GM08714 (cell line): ENCODE results near the gene DVL2.
A peak's percentile ranks its signal among the peaks of the same experiment; 100 is the strongest.

ENCODE experiments used
- H3K4me3 ChIP-seq: fragments of 200-500 bp; sonication (Bioruptor generic); 2 replicates; pipeline ENCODE4 v1.5.1; 2014; ENCODE audit warnings: mild to moderate bottlenecking, low read length, inconsistent platforms
- ZNF274 ChIP-seq: IDR thresholded peaks from 2 replicates; pipeline ENCODE4 v1.6.1; 2012; ENCODE audit warnings: mild to moderate bottlenecking, low read depth, low read length

The DVL2 gene

DNA sequence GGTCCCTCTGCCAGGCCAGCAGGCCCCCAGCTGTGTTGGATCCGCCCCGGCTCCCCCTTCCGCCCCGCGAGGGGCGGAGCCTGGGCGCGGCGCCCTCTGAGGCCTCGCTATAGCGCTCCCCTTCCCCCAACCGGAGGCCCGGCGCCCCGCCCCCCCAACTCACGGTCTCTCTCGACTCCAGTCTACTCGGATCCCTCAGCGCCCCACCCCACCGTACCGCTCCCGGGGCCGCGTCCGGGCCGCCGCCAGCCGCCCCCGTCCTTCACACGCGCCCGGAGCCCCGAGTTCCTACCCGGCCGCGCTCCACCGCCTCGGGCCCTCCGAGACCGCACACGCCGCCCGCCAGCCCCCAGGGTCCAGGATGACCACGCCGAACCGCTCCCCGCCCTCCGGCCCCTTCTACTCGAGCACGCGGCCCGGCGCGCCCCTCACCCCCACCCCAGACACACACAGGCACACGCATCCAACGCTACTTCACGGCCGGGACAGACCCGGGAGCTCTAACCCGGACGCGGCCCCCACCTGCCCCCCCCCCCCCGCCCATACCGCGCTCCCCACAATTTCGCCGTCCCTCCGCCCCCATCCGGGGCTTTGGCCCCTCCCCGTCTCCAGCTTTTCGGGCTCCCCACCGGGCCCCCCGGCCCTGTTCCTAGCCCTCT, 3.6 kb upstream of the DVL2 start:
- no peak for TF ChIP-seq ZNF274
- peak overlapping the region; percentile 97 for H3K4me3 ChIP-seq

DNA sequence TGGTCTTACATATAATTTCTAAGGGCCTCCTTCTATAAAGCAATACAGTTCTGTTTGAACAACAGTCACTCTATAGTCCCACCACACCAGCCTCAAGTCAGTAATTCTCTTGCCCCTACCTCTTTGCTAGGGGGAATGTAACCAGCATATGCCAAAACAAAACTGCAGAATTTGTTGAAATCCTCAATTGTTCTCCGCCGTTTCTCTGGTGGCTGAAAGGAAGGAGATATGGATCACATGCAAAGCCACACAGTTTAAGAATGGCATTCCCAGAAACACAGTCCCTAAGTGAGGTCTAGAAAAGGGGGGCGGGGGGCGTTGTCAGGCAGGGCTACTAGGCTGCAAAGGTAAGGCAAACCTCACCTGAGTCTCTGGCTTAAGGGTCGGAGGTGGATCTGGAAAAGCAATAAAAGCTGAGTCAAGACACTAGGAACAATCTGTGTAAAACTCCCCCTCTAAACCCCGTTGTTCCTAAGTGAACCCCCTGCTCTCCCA, 3.0 kb upstream of the DVL2 start:
- no peak for TF ChIP-seq ZNF274
- H3K4me3 ChIP-seq: peak overlapping the region; percentile 97; the same call in 1 of the 2 replicates

DNA sequence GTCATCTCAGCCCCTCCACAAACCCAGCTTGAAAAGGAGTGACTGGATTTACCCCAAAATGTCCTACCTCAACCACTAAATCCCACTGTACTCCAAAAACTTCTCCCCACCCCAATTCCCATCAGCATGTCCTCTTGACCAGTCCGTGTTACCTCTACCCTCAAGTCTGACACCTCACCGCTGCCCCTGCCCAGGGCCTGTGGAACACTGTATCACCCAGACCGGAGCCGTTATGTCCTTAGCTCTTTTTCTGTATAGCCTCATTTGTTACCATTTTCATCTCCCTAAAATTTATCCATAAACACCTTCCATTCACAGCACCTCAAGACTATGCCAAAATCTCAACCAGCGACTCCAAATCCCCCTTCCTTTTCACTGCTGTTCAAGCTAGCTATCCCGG, 2.5 kb upstream of the DVL2 start:
- no peak overlapping the region for H3K4me3 ChIP-seq
- no peak for TF ChIP-seq ZNF274

DNA sequence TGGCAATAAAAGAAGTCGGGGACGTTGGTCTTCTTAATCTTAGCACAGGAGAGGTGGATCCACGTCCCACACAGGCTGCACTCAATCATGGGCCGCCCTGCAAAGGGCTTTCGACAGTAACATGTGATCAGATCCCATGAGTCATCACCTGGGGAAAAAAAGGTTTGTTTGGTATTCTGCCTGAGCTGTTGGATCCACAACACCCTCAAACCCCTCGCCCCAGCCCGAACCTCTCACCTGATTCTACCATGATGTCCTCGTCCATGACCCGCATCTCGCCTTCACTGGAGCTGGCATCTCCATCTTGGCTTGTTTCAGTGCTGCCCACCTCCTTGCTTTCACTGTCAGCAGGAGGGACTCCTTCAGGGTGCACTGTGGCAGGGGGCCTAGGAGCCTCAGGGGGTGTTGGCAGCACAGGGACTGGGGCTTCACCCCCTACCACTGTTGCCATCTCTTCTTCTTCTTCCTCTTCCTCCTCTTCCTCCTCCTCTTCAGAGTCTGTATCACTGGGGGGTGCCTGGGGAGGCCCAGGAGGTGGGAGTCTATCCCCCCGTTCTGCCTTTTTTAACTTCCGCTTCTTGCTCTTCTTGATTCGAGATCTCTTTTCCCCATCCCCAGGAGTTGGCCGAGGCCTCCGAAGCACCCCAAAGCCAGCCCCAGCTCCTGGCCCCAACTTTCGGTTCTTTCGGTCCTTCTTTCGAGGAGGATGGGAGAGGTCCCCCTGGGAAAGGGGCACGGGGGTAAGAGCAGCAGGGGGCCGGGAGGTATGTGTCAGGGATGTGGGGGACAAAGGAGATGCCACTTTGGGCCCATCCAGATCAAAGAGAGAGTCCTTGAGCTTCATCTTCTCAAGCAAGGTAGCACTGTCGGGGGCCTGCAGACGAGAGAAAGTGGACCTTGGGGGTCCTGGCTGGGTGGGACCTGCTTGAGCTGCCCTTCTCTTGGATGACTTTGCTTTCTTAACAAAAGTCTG, 1.7 kb upstream of the DVL2 start:
- H3K4me3 ChIP-seq: no peak overlapping the region
- TF ChIP-seq ZNF274: no peak

DNA sequence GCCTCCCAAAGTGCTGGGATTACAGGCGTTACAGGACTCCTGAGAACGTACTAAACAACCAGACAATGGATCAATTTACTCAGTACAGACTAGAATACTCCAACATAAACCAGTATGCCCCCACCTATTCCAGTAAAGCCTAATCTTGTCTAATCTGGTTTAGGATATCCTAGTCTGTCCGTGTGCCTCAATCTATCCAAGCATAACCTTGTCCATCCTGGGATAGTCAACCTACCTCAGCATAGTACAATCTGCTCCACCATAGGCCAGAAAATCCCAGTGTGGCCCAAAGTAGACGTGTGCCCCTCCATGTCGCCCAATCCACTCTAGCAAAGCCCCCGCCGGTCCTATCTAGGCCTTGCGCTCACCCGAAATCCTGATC, 625 bp downstream of the DVL2 start:
- H3K4me3 ChIP-seq: peak overlapping the region; percentile 91
- no peak for TF ChIP-seq ZNF274

DNA sequence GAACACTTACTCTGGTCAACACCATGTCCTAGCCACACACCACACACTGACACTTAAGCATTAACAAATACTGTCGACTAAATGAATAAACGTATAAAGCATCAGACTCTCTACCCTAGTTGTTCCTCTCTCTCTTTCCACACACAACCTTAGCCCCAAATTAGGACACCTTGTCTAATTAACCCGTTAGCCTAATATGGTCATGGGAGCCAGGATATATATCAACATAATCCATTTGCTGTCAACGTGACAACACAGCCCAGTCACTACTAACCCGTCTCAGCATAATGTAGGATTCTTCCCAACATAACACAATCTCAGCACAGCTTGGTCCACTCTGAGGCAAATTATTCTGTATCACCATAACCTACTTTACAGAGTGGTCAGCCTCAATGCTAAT, 2.2 kb downstream of the DVL2 start:
- no peak overlapping the region for H3K4me3 ChIP-seq
- TF ChIP-seq ZNF274: no peak

DNA sequence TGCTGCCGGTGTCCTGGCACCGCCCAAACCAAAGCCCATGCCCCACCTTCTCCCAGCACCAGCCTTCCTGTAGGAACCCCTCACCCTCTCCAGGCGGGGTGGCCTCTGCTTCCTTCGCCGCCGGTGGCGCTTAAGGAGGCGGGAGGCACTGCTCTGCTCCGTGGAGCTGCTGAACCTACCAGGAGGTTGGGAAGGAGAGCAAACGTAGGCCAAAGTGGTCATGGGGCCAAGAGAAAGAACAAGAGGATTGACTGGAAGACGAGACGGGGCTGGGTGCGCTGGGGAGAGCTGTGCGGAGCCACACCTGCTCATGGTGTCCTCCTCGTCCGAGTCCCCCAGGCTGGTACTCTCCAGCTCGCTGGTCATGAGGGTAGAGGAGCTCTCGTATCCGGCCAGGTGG, 4.8 kb downstream of the DVL2 start:
- no peak for TF ChIP-seq ZNF274
- H3K4me3 ChIP-seq: no peak overlapping the region

DNA sequence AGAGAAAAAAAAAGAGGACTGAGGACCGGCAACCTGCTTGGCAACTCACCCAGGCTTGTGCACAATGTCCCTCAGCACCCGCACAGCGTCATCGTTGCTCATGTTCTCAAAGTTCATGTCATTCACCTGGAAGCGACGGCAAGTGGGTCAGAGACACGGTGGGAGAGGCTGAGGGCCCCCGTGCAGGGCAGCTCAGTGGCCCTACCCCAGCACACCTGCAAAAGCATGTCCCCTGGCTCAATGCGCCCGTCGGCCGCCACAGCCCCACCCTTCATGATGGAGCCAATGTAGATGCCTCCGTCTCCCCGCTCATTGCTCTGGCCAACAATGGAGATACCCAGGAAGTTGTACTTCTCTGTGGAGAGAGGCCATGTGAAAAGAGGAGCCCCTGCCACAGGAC, 5.4 kb downstream of the DVL2 start:
- no peak for TF ChIP-seq ZNF274
- no peak overlapping the region for H3K4me3 ChIP-seq

DNA sequence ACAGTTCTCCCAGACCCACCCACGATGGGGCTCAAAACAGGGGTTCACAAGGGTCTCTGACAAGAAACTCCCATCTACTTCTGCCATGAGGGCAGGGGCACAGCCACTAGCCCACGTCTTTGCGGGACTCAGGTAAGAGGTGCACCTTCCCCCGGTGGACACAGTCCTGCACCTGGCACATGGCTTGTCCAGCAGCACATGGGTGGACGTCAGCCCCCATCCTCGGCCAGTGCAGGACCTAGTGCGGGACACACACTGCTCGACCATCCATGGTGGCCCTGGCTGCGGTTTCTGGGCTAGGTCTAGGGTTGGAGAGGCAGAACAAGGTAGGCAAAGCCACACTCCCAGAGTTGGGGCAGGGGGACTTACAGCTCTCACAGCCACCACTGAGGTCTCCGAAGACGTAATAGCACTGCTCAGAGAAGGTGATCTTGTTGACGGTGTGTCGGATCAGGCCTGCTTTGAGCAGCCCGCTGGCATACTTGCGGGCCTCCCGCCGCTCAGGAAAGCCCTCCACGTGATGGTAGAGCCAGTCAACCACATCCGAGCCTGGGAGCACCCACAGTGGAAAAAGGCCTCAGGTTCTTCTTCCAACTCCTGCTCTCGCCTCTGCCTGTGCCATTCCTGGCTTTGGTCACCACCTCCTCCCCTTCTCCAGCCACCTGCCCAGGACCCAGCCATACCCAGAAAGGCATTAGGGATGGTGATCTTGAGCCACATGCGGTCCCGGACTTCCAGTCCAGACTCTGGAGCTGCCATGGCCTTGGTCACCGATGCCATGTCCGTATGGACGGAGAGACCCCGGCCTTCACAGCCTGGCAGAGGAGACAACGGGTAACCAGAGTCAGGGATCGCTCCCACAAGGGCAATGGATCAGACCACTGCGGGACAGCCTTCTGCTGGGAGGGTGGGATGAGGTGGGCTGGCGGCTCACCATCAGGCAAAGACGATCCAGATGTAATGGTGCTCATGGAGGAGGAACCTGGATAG, 7.3 kb downstream of the DVL2 start:
- no peak overlapping the region for H3K4me3 ChIP-seq
- no peak for TF ChIP-seq ZNF274

DNA sequence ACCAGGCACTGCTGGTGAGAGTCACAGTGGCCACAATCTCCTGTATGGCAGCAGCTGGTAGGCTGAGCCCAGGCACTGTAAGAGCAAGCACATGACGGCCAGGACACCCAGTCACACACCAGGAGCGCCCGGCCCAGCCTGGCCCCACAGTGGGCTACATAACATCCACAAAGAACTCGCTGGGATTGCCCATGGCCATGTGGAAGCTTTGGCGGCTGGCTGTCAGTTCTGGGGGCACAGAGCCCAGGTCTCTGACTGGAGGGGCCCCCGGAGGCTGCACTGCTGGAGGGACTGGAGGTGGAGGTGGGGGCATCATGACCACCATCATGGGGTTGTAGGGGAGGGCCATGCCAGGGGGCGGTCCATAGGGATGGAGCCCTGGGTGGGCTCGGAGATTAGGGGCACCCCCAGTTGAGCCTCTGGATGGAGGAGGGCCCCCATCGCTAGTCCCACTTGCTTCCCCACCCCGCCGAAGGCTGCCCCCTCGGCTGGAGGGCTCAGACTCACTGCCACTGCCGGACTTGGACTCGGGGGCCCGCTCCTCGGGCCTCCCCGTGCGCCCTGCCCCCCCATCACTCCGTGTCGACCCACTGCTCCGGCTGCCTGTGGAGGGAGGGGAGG, 8.5 kb downstream of the DVL2 start:
- no peak overlapping the region for H3K4me3 ChIP-seq
- no peak for TF ChIP-seq ZNF274

DNA sequence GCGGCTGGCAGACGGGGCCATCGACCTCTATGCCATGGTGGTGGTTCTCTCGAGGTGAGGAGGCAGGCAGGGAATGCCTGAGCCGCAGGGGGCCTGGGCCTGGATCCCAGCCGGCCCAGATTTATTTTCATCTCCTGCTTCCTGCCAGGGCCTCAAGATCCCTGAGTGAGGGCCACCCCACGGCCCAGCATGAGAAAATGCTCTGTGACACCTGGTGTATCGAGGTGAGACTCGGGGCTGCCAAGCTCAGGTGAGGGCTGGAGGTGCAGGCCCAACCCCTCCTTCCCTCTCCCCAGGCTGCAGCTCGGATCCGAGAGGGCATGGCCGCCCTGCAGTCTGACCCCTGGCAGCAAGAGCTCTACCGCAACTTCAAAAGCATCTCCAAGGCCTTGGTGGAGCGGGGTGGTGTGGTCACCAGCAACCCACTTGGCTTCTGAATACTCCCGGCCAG, 9.6 kb downstream of the DVL2 start:
- no peak overlapping the region for H3K4me3 ChIP-seq
- no peak for TF ChIP-seq ZNF274

DNA sequence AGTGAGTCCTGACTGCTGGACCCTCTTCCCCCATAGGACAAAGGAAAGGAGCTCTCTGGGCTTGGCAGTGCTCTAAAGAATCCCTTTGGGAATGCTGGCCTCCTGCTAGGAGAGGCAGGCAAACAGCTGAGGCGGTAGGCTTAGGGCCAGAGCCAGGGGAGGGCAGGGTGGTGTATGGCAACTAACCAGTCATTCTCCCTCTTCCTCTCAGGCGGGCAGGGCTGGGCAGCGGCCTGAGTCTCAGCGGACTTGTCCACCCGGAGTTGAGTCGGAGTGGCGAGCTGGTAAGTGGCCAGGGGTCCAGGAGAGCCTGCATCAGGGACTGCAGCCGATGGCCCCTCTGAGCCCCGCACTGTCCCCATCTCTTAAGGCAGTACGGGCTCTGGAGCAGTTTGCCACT, 10.2 kb downstream of the DVL2 start:
- no peak for TF ChIP-seq ZNF274
- no peak overlapping the region for H3K4me3 ChIP-seq

DNA sequence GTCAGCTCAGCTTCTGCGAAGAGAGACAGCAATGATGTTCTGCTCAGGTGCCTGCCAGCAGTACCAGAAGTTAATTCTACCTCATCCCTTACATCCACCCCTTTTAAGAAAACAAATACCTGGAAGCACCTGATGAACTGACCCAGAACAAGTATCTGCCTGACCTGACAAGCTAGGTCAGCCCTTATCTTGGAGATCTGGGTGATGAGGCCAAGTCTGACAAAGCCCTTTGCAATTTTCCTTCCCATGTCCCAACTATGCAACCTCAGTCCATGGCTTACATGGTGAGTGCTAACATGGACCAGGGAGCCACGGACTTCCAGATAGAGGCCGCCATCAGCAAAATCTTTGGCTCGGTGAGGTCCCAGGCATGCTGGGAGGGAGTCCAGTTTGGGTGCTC, 10.9 kb downstream of the DVL2 start:
- H3K4me3 ChIP-seq: no peak overlapping the region
- TF ChIP-seq ZNF274: no peak

DNA sequence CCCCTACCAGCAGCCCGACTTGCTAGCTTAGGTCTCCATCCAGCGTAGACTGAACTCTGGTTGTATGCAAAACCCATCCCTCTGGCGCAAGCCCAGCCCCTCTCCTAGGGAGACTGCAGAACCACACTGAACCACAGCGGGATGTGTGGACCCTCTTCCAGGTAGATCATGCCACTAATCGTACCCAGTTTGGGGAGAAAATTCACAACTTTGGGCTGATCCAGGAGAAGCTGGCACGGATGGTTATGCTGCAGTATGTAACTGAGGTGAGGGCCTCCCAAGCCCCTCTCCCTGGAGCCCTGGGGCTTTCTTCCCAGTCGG, 11.4 kb downstream of the DVL2 start:
- no peak for TF ChIP-seq ZNF274
- H3K4me3 ChIP-seq: no peak overlapping the region
